Liver (tissue), 9 donors: ENCODE measurements around the gene LAMC2. TPM values are rescaled to one million over a fixed set of nuclear protein-coding genes. Genes with fewer than 3 reads are reported as not detected.

ENCODE experiments used
- DNase-seq: peaks from one replicate; pipeline ENCODE4 v3.0.0-alpha.2; 2017; ENCODE audit warnings: low spot score
- H3K27ac ChIP-seq, 2 donors: one replicate each; pipeline ENCODE4 v1.7.0; 2013; ENCODE audit warnings: inconsistent platforms in 2 of 2, low read length in 2 of 2, control low read depth in 1 of 2, low read depth in 1 of 2, mild to moderate bottlenecking in 1 of 2
- H3K27me3 ChIP-seq, 4 donors: one replicate each; pipeline versions ENCODE4 v1.6.1 to v1.7.0; 2013; ENCODE audit warnings: low read length in 3 of 4, inconsistent platforms in 1 of 4, mild to moderate bottlenecking in 1 of 4, moderate library complexity in 1 of 4; ENCODE audit not compliant: control insufficient read depth in 4 of 4, insufficient read depth in 4 of 4
- H3K36me3 ChIP-seq, 4 donors: one replicate each; pipeline versions ENCODE4 v1.6.1 to v1.7.0; 2013; ENCODE audit warnings: low read length in 3 of 4, mild to moderate bottlenecking in 3 of 4, low read depth in 1 of 4, moderate library complexity in 1 of 4; ENCODE audit not compliant: control insufficient read depth in 4 of 4, insufficient read depth in 3 of 4
- H3K4me1 ChIP-seq, 4 donors: one replicate each; pipeline versions ENCODE4 v1.6.1 to v1.7.0; 2013; ENCODE audit warnings: low read length in 3 of 4, mild to moderate bottlenecking in 3 of 4, moderate library complexity in 1 of 4; ENCODE audit not compliant: control insufficient read depth in 4 of 4, insufficient read depth in 4 of 4
- H3K4me3 ChIP-seq, 3 donors: one replicate each; pipeline versions ENCODE4 v1.6.1 to v1.7.0; 2013; ENCODE audit warnings: low read length in 3 of 3, control low read depth in 1 of 3, low read depth in 1 of 3, mild to moderate bottlenecking in 1 of 3
- H3K9ac ChIP-seq, 2 donors: one replicate each; pipeline ENCODE4 v1.7.0; 2013; ENCODE audit warnings: low read length in 2 of 2, mild to moderate bottlenecking in 2 of 2, moderate library complexity in 2 of 2, control low read depth in 1 of 2, low read depth in 1 of 2
- H3K9me3 ChIP-seq, 4 donors: one replicate each; pipeline versions ENCODE4 v1.6.1 to v1.7.0; 2013; ENCODE audit warnings: low read length in 3 of 4; ENCODE audit not compliant: control insufficient read depth in 4 of 4
- CTCF ChIP-seq: fragments of 150-350 bp; IDR thresholded peaks from 2 replicates; pipeline ENCODE4 v1.5.1; 2017; ENCODE audit warnings: improper control_type of control experiment, low read depth, low read length; ENCODE audit not compliant: missing input control
- EGR1 ChIP-seq, 2 donors: IDR thresholded peaks; 2 replicates each; pipeline ENCODE4 v1.6.1; 2016 to 2018; ENCODE audit warnings: antibody characterized with exemption in 2 of 2, low read depth in 2 of 2
- FOXA1 ChIP-seq: IDR thresholded peaks from 2 replicates; pipeline ENCODE4 v1.6.1; 2016; ENCODE audit warnings: antibody characterized with exemption
- FOXA2 ChIP-seq: IDR thresholded peaks from 2 replicates; pipeline ENCODE4 v1.6.1; 2016; ENCODE audit warnings: antibody characterized with exemption
- GABPA ChIP-seq, 2 donors: IDR thresholded peaks in 1 of 2; conservative IDR thresholded peaks in 1 of 2; 2 replicates each; pipeline ENCODE4 v1.6.1; 2016; ENCODE audit warnings: antibody characterized with exemption in 2 of 2, mild to moderate bottlenecking in 1 of 2, moderate library complexity in 1 of 2
- HNF4A ChIP-seq, 2 donors: conservative IDR thresholded peaks; 2 replicates each; pipeline ENCODE4 v1.6.1; 2016; ENCODE audit warnings: antibody characterized with exemption in 2 of 2, mild to moderate bottlenecking in 2 of 2
- MAX ChIP-seq: IDR thresholded peaks from 2 replicates; pipeline ENCODE4 v1.6.1; 2016; ENCODE audit warnings: antibody characterized with exemption
- NR2F2 ChIP-seq: IDR thresholded peaks from 2 replicates; pipeline ENCODE4 v1.6.1; 2016; ENCODE audit warnings: antibody characterized with exemption
- RAD21 ChIP-seq, 2 donors: IDR thresholded peaks; 2 replicates each; pipeline ENCODE4 v1.6.1; 2016; ENCODE audit warnings: antibody characterized with exemption in 2 of 2, mild to moderate bottlenecking in 2 of 2
- RXRA ChIP-seq, 2 donors: IDR thresholded peaks; 2 replicates each; pipeline ENCODE4 v1.6.1; 2017 to 2018; ENCODE audit warnings: antibody characterized with exemption in 2 of 2, mild to moderate bottlenecking in 1 of 2
- SP1 ChIP-seq: IDR thresholded peaks from 2 replicates; pipeline ENCODE4 v1.6.1; 2018; ENCODE audit warnings: antibody characterized with exemption, mild to moderate bottlenecking
- TAF1 ChIP-seq: conservative IDR thresholded peaks from 2 replicates; pipeline ENCODE4 v1.6.1; 2016; ENCODE audit warnings: antibody characterized with exemption, mild to moderate bottlenecking
- YY1 ChIP-seq: IDR thresholded peaks from 2 replicates; pipeline ENCODE4 v1.6.1; 2016; ENCODE audit warnings: antibody characterized with exemption, mild to moderate bottlenecking
- WGBS: extraction: QIAGEN DNeasy Blood & Tissue Kit; methylation state at CpG from one replicate; pipeline ENCODE4 v1.1.7; 2013; 5-methylcytosine and 5-hydroxymethylcytosine counted together
- polyA plus RNA-seq, 2 donors: library from polyadenylated mRNA; stranded (reverse) in 1 of 2; unstranded in 1 of 2; fragments of 200-250 nt in 1 of 2; fragments of >200 nt in 1 of 2; fragmentation: Nextera tagmentation in 1 of 2; extraction: Ambion mirVana in 1 of 2; gene quantifications; one replicate each; pipeline versions ENCODE4 v1.2.1 to v1.2.3, GENCODE V29; 2013 to 2015
- total RNA-seq, 2 donors: library from RNA; depleted of rRNA; stranded (reverse); fragments of >200 nt; gene quantifications; one replicate each; pipeline ENCODE4 v1.2.3, GENCODE V29; 2014
- TF ChIP-seq, protein P1 (sequence below): IDR thresholded peaks from 2 replicates; pipeline ENCODE4 v1.6.1; 2016; ENCODE audit warnings: antibody characterized with exemption, mild to moderate bottlenecking
- TF ChIP-seq, protein P2 (sequence below): IDR thresholded peaks from 2 replicates; pipeline ENCODE4 v1.6.1; 2016; ENCODE audit warnings: antibody characterized with exemption
- donor health status: healthy.
- donor health status: healthy.
- donor health status: healthy.
- donor health status: healthy.
- donor health status: healthy.

Gene LAMC2
- total and polyA plus RNA-seq, 4 donors, result 0.05 to 0.42 (median 0.16) TPM

GRCh38 chr1:183214021-183214970, 28.2 kb downstream of the LAMC2 start:
- WGBS, result 83% methylated on average over 5 of the region's 5 CpGs

DNA sequence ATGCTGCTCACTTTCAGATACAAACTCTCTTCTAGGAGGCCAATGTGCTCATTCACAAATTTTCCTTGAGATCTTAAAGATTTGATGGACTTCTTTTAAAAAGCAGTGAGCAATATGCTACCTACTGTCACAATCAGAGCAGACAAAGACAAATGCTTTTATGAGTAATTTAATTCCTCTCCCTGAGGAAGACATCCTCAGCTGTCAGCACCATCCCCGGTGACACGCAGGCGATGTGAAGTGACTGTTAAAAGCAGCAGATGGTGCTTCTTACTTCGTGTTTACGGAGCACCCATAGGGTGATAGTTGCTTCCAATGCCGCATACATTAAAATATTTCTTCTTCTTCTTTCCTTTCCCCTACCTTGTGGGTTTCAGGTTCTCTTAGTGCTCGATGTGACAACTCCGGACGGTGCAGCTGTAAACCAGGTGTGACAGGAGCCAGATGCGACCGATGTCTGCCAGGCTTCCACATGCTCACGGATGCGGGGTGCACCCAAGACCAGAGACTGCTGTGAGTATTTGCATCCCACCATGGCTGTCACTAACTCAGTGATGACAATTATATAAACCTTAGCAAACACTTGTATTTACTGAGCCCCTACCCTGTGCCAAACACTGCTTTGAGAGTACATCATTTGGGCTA, 29.1 kb downstream of the LAMC2 start:
- H3K36me3 ChIP-seq, result no peaks in the 10 kb centered on the region
- no peak overlapping the region for H3K27ac ChIP-seq
- H3K9ac ChIP-seq, result no peak overlapping the region
- no peak overlapping the region for H3K4me3 ChIP-seq
- no peaks in the 10 kb centered on the region for H3K9me3 ChIP-seq
- H3K27me3 ChIP-seq, result no peaks in the 10 kb centered on the region
- 91% methylated on average over 13 of the region's 13 CpGs for WGBS
- H3K4me1 ChIP-seq, result no peaks in the 10 kb centered on the region
- DNase-seq, result no peak
- no peak for TF ChIP-seq FOXA2
- no peak for TF ChIP-seq YY1
- TF ChIP-seq, protein P1, sequence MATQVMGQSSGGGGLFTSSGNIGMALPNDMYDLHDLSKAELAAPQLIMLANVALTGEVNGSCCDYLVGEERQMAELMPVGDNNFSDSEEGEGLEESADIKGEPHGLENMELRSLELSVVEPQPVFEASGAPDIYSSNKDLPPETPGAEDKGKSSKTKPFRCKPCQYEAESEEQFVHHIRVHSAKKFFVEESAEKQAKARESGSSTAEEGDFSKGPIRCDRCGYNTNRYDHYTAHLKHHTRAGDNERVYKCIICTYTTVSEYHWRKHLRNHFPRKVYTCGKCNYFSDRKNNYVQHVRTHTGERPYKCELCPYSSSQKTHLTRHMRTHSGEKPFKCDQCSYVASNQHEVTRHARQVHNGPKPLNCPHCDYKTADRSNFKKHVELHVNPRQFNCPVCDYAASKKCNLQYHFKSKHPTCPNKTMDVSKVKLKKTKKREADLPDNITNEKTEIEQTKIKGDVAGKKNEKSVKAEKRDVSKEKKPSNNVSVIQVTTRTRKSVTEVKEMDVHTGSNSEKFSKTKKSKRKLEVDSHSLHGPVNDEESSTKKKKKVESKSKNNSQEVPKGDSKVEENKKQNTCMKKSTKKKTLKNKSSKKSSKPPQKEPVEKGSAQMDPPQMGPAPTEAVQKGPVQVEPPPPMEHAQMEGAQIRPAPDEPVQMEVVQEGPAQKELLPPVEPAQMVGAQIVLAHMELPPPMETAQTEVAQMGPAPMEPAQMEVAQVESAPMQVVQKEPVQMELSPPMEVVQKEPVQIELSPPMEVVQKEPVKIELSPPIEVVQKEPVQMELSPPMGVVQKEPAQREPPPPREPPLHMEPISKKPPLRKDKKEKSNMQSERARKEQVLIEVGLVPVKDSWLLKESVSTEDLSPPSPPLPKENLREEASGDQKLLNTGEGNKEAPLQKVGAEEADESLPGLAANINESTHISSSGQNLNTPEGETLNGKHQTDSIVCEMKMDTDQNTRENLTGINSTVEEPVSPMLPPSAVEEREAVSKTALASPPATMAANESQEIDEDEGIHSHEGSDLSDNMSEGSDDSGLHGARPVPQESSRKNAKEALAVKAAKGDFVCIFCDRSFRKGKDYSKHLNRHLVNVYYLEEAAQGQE, result no peak
- no peak for TF ChIP-seq MAX
- TF ChIP-seq CTCF, result no peak

More at GRCh38 chr1:183214021-183214970, 28.2 kb downstream of the LAMC2 start:
- Histone ChIP-seq H3K4me3 (no peak overlapping the region), H3K9ac (no peak overlapping the region), H3K36me3 (no peaks in the 10 kb centered on the region), H3K9me3 (no peaks in the 10 kb centered on the region), H3K27me3 (no peaks in the 10 kb centered on the region), H3K4me1 (peaks cover 0 to under 1% (median 0%) of the 10 kb centered on the region in 4 donors), H3K27ac (no peak overlapping the region)
- no peak for TF ChIP-seq FOXA1
- TF ChIP-seq HNF4A (conservative IDR thresholded peaks at IDR 0.05), result no peak
- TF ChIP-seq NR2F2, result no peak
- no peak for TF ChIP-seq TAF1
- no peak for TF ChIP-seq RXRA (IDR thresholded peaks at IDR 0.05)
- no peak for TF ChIP-seq CTCF
- no peak for TF ChIP-seq FOXA2
- TF ChIP-seq EGR1 (IDR thresholded peaks at IDR 0.05; ENCODE audit: low read depth in 2 of 2), result no peak
- TF ChIP-seq, protein P2, sequence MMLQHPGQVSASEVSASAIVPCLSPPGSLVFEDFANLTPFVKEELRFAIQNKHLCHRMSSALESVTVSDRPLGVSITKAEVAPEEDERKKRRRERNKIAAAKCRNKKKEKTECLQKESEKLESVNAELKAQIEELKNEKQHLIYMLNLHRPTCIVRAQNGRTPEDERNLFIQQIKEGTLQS, result no peak
- TF ChIP-seq YY1, result no peak
- TF ChIP-seq, protein P1, result no peak
- no peak for TF ChIP-seq RAD21 (IDR thresholded peaks at IDR 0.05)
- TF ChIP-seq SP1, result no peak
- TF ChIP-seq GABPA (IDR thresholded peaks at IDR 0.05 in 1 of 2, conservative IDR thresholded peaks at IDR 0.05 in 1 of 2), result no peak
- no peak for DNase-seq
